Endothelial cell of umbilical vein (primary cell): ENCODE data around the gene PLOD2. TPM values are rescaled to one million over a fixed set of nuclear protein-coding genes. Genes with fewer than 3 reads are reported as not detected.

Experiments
- BruUV-seq: library from RNA; stranded (reverse); fragments of 400-500 nt; replicated peaks from 2 replicates; lab custom pipeline; 2021; lab: Mats Ljungman, UMichigan
- CTCF ChIA-PET: fragments of 300-600, 350-600 bp; sonication (Branson Sonifier 250); formaldehyde crosslinking; loops from one replicate; lab custom pipeline; 2021; ENCODE audit warnings: antibody characterized with exemption, inconsistent platforms; lab: Charles Lee
- POLR2A ChIA-PET: fragments of 300-600, 350-600 bp; sonication (Branson Sonifier 250); formaldehyde crosslinking; loops from one replicate; lab custom pipeline; 2021; ENCODE audit warnings: antibody characterized with exemption, inconsistent platforms; lab: Charles Lee
- DNase-seq: peaks from one replicate; pipeline ENCODE4 v3.0.0-alpha.2; 2011; ENCODE audit warnings: low read depth, low spot score
- FAIRE-seq: peaks from 2 replicates; lab custom pipeline; 2011; peaks lifted over from hg19 to GRCh38; lab: Jason Lieb, UNC
- H2AFZ ChIP-seq: 2 replicates; pipeline ENCODE4 v1.6.0; 2012; ENCODE audit warnings: low read depth, low read length, control low read depth, inconsistent platforms
- H3K27ac ChIP-seq: 2 replicates; pipeline ENCODE4 v1.5.1; 2011; ENCODE audit warnings: low read depth, mild to moderate bottlenecking, control low read depth, low read length, moderate library complexity; ENCODE audit not compliant: insufficient read depth
- H3K27me3 ChIP-seq, 2 experiments: 2 replicates each; pipeline versions ENCODE4 v1.6.0 to v1.6.1; 2011; ENCODE audit warnings: low read length in 2 of 2, mixed read lengths in 1 of 2; ENCODE audit not compliant: control insufficient read depth in 2 of 2, insufficient read depth in 2 of 2
- H3K36me3 ChIP-seq, 2 experiments: 2 replicates in 1 of 2; 3 replicates in 1 of 2; pipeline ENCODE4 v1.5.1; 2011; ENCODE audit warnings: low read length in 2 of 2, mild to moderate bottlenecking in 1 of 2, moderate library complexity in 1 of 2; ENCODE audit not compliant: control insufficient read depth in 2 of 2, insufficient read depth in 2 of 2; ENCODE audit errors: extremely low read depth in 1 of 2
- H3K4me1 ChIP-seq: 3 replicates; pipeline ENCODE4 v1.5.1; 2011; ENCODE audit warnings: mild to moderate bottlenecking, low read length; ENCODE audit not compliant: control insufficient read depth, insufficient read depth; ENCODE audit errors: extremely low read depth
- H3K4me2 ChIP-seq: 2 replicates; pipeline ENCODE4 v1.6.1; 2011; ENCODE audit warnings: low read length, control low read depth, mixed read lengths; ENCODE audit not compliant: insufficient read depth
- H3K4me3 ChIP-seq, 3 experiments: fragments of 200-600 bp in 1 of 3; sonication (generic), shearing (Covaris generic) in 1 of 3; replicated peaks in 1 of 3; 2 replicates each; pipeline ENCODE4 v1.5.1; 2011 to 2016; ENCODE audit warnings: control low read depth in 3 of 3, low read length in 3 of 3, mild to moderate bottlenecking in 2 of 3, inconsistent platforms in 1 of 3, low read depth in 1 of 3, moderate library complexity in 1 of 3; ENCODE audit not compliant: insufficient read depth in 1 of 3
- H3K79me2 ChIP-seq: 2 replicates; pipeline ENCODE4 v1.6.0; 2012; ENCODE audit warnings: low read length, inconsistent platforms; ENCODE audit not compliant: control insufficient read depth, insufficient read depth
- H3K9ac ChIP-seq: replicated peaks from 2 replicates; pipeline ENCODE3; 2011; ENCODE audit warnings: low read length, control low read depth; ENCODE audit not compliant: insufficient read depth; ENCODE audit errors: extremely low read depth
- H3K9me1 ChIP-seq: replicated peaks from 3 replicates; pipeline ENCODE4 v1.6.0; 2011; ENCODE audit warnings: mild to moderate bottlenecking, low read length; ENCODE audit not compliant: control insufficient read depth, insufficient read depth; ENCODE audit errors: extremely low read depth
- H3K9me3 ChIP-seq: replicated peaks from 2 replicates; pipeline ENCODE4 v1.5.1; 2012; ENCODE audit warnings: low read length, inconsistent platforms; ENCODE audit not compliant: control insufficient read depth, insufficient read depth
- H4K20me1 ChIP-seq: replicated peaks from 2 replicates; pipeline ENCODE3; 2011; ENCODE audit warnings: mild to moderate bottlenecking, low read length; ENCODE audit not compliant: control insufficient read depth, insufficient read depth; ENCODE audit errors: extremely low read depth
- EZH2 ChIP-seq: IDR thresholded peaks from 2 replicates; pipeline ENCODE4 v1.6.1; 2012; ENCODE audit warnings: borderline replicate concordance, low read depth, mild to moderate bottlenecking, moderate library complexity, low read length, inconsistent platforms; ENCODE audit not compliant: severe bottlenecking
- FOS ChIP-seq: IDR thresholded peaks from 2 replicates; pipeline ENCODE4 v1.6.1; 2011; ENCODE audit warnings: mild to moderate bottlenecking, low read length, moderate library complexity, borderline replicate concordance; ENCODE audit not compliant: insufficient read depth
- GATA2 ChIP-seq: IDR thresholded peaks from 2 replicates; pipeline ENCODE4 v1.7.0; 2011; ENCODE audit warnings: low read depth, mild to moderate bottlenecking, moderate library complexity, mixed read lengths, low read length; ENCODE audit not compliant: insufficient read length, insufficient read depth
- JUN ChIP-seq: IDR thresholded peaks from 2 replicates; pipeline ENCODE4 v1.6.1; 2011; ENCODE audit warnings: borderline replicate concordance, low read depth; ENCODE audit not compliant: insufficient read length, insufficient read depth
- MYC ChIP-seq: IDR thresholded peaks from one replicate; pipeline ENCODE4 v1.6.1; 2011; ENCODE audit warnings: mild to moderate bottlenecking, low read depth, low read length
- POLR2A ChIP-seq: IDR thresholded peaks from 2 replicates; pipeline ENCODE4 v1.6.1; 2012; ENCODE audit warnings: low read depth, mild to moderate bottlenecking, control low read depth, low read length
- POLR2AphosphoS5 ChIP-seq: IDR thresholded peaks from 2 replicates; pipeline ENCODE4 v1.6.1; 2012; ENCODE audit warnings: low read depth, mild to moderate bottlenecking, control low read depth, low read length, moderate library complexity; ENCODE audit not compliant: insufficient read depth
- dilution Hi-C: fragments of 300-500 bp; cut with MboI; formaldehyde crosslinking; loops from one replicate; pipeline ENCODE4 v1.15.0; 2019; ENCODE audit warnings: low sequenced_read_pairs; ENCODE audit not compliant: extremely low pct_ligation_motif_present
- intact Hi-C: fragments of 100-400 bp; cut with micrococcal nuclease; formaldehyde crosslinking; loops from one replicate; pipeline ENCODE4 v1.10.0; 2022
- polyA plus RNA-seq, 4 experiments: library from polyadenylated mRNA; depleted of rRNA in 3 of 4; stranded (reverse) in 3 of 4; unstranded in 1 of 4; fragments of >200 nt; gene quantifications; 2 replicates each; pipeline versions ENCODE4 v1.2.1 to v1.2.3, GENCODE V29; 2011 to 2012; ENCODE audit warnings: missing spikeins in 1 of 4
- total RNA-seq: library from RNA; stranded (reverse); gene quantifications from 2 replicates; pipeline ENCODE4 v1.2.3, GENCODE V29; 2021
- TF ChIP-seq, protein P1 (sequence below): IDR thresholded peaks from 2 replicates; pipeline ENCODE4 v1.6.1; 2011; ENCODE audit not compliant: insufficient read depth, insufficient read length
- TF ChIP-seq, protein P2 (sequence below), 2 donors: IDR thresholded peaks; 1 replicate in 1 of 2; 2 replicates in 1 of 2; pipeline ENCODE4 v1.5.1; 2011; ENCODE audit warnings: low read length in 2 of 2, mild to moderate bottlenecking in 2 of 2, moderate library complexity in 2 of 2, control low read depth in 1 of 2, inconsistent platforms in 1 of 2, low read depth in 1 of 2; ENCODE audit not compliant: insufficient read depth in 1 of 2; ENCODE audit errors: extremely low read depth in 1 of 2

The PLOD2 gene
- total and polyA plus RNA-seq, 2 donors (not counting 3 experiments of a cell fraction or from before 2014, with no cell fraction given): 36.1 to 193 TPM

DNA sequence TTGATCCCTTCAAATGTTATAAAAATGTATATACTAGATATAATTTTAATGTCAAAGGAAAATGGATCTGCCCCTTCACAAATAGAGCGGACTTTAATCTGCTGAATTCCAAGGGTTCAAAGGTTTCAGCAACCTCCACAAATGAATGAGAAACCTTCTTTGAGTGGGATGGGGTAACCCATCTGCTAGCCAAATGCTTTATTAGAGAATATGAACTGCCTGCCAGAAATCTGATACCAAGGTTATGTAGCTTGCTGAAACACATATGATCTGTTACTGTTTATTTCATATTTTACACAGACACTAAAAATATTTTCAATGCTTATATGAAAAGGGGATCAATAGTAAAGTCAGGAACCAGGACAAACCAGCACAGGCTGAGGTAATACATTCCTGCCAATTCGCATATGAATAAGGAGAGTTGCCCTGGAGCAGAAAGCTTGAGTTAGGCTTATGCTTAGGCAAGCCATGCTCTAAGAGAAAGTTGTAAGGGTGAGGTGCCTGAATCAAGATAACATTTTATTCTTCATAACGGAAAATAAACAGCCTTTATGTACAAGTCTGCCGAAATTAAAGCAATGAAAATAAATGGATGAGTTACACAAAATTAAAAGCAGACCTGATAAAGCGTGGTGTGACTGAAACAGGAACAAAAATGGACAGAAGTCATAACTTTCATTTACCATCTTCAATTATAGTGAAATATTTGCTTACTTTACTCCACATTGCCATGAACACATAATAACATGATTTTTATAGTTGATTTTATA is 26.5 kb downstream of the PLOD2 start:
- BruUV-seq: no TSS peak
- DNase-seq (no peak), FAIRE-seq (no peak)
- Histone ChIP-seq H3K9ac (no peak overlapping the region), H3K79me2 (peaks cover 97% of the 10 kb centered on the region), H3K9me3 (no peaks in the 10 kb centered on the region), H3K4me3 (no peak overlapping the region), H3K4me2 (no peak overlapping the region), H3K27ac (no peak overlapping the region), H3K4me1 (peaks cover 14% of the 10 kb centered on the region), H3K27me3 (no peaks in the 10 kb centered on the region), H4K20me1 (peaks cover 8% of the 10 kb centered on the region), H3K9me1 (no peaks in the 10 kb centered on the region), H2AFZ (no peak overlapping the region), H3K36me3 (no peaks in the 10 kb centered on the region)
- ChIA-PET POLR2A (no interaction called here), CTCF (interaction anchor here (1.0 to 2.9 kb wide), 4 partner anchors 8 to 69 kb away, joined by 4 to 9 read pairs (median 4); no protein-coding TSS in a partner anchor)
- dilution Hi-C loops (no loop called here), intact Hi-C loops (no loop called here)
- TF ChIP-seq MYC (no peak), POLR2AphosphoS5 (no peak), FOS (no peak), GATA2 (no peak), POLR2A (no peak), EZH2 (no peak), JUN (no peak)
- TF ChIP-seq, protein P1, sequence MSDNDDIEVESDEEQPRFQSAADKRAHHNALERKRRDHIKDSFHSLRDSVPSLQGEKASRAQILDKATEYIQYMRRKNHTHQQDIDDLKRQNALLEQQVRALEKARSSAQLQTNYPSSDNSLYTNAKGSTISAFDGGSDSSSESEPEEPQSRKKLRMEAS: no peak
- TF ChIP-seq, protein P2, sequence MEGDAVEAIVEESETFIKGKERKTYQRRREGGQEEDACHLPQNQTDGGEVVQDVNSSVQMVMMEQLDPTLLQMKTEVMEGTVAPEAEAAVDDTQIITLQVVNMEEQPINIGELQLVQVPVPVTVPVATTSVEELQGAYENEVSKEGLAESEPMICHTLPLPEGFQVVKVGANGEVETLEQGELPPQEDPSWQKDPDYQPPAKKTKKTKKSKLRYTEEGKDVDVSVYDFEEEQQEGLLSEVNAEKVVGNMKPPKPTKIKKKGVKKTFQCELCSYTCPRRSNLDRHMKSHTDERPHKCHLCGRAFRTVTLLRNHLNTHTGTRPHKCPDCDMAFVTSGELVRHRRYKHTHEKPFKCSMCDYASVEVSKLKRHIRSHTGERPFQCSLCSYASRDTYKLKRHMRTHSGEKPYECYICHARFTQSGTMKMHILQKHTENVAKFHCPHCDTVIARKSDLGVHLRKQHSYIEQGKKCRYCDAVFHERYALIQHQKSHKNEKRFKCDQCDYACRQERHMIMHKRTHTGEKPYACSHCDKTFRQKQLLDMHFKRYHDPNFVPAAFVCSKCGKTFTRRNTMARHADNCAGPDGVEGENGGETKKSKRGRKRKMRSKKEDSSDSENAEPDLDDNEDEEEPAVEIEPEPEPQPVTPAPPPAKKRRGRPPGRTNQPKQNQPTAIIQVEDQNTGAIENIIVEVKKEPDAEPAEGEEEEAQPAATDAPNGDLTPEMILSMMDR (IDR thresholded peaks at IDR 0.05; ENCODE audit: extremely low read depth in 1 of 2, insufficient read depth in 1 of 2, low read depth in 1 of 2, low read length in 2 of 2): no peak
